ENCODE results near the gene TMEM63C. TPM values are rescaled to one million over a fixed set of nuclear protein-coding genes. Genes with fewer than 3 reads are reported as not detected.

The TMEM63C gene
- total RNA-seq, 1 donor from 2014 or later: 4.6 TPM

GRCh38 chr14:77265187-77265515 is 83.6 kb downstream of the TMEM63C start:
- no peak for DNase-seq (ENCODE audit: extremely low spot score, unreplicated experiment)
- Mint-ChIP-seq H3K27ac (no peak overlapping the region), H3K27me3 (peaks cover 54% of the 10 kb centered on the region), H3K36me3 (no peaks in the 10 kb centered on the region), H3K4me3 (no peak overlapping the region), H3K4me1 (ENCODE audit: unreplicated experiment) (no peaks in the 10 kb centered on the region), H3K9me3 (peaks cover 5% of the 10 kb centered on the region)
- TF ChIP-seq, protein P1, sequence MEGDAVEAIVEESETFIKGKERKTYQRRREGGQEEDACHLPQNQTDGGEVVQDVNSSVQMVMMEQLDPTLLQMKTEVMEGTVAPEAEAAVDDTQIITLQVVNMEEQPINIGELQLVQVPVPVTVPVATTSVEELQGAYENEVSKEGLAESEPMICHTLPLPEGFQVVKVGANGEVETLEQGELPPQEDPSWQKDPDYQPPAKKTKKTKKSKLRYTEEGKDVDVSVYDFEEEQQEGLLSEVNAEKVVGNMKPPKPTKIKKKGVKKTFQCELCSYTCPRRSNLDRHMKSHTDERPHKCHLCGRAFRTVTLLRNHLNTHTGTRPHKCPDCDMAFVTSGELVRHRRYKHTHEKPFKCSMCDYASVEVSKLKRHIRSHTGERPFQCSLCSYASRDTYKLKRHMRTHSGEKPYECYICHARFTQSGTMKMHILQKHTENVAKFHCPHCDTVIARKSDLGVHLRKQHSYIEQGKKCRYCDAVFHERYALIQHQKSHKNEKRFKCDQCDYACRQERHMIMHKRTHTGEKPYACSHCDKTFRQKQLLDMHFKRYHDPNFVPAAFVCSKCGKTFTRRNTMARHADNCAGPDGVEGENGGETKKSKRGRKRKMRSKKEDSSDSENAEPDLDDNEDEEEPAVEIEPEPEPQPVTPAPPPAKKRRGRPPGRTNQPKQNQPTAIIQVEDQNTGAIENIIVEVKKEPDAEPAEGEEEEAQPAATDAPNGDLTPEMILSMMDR (conservative IDR thresholded peaks at IDR 0.05): no peak

GRCh38 chr14:77265561-77266335 is 84.2 kb downstream of the TMEM63C start:
- no peak overlapping the region for H3K4me3 Mint-ChIP-seq
- no peaks in the 10 kb centered on the region for H3K36me3 Mint-ChIP-seq
- H3K4me1 Mint-ChIP-seq (ENCODE audit: unreplicated experiment): no peaks in the 10 kb centered on the region
- TF ChIP-seq, protein P1 (conservative IDR thresholded peaks at IDR 0.05): no peak
- no peak for DNase-seq (ENCODE audit: extremely low spot score, unreplicated experiment)
- peaks cover 5% of the 10 kb centered on the region for H3K9me3 Mint-ChIP-seq
- H3K27me3 Mint-ChIP-seq: peaks cover 56% of the 10 kb centered on the region
- H3K27ac Mint-ChIP-seq: no peak overlapping the region

- no peaks in the 10 kb centered on the region for H3K36me3 Mint-ChIP-seq
- H3K4me1 Mint-ChIP-seq (ENCODE audit: unreplicated experiment): no peaks in the 10 kb centered on the region
- no peak overlapping the region for H3K27ac Mint-ChIP-seq
- no peak for DNase-seq (ENCODE audit: extremely low spot score, unreplicated experiment)
- H3K4me3 Mint-ChIP-seq: no peak overlapping the region
- peaks cover 5% of the 10 kb centered on the region for H3K9me3 Mint-ChIP-seq
- H3K27me3 Mint-ChIP-seq: peaks cover 56% of the 10 kb centered on the region
- TF ChIP-seq, protein P1 (conservative IDR thresholded peaks at IDR 0.05): no peak
These were observed 84.7 kb downstream of the TMEM63C start for GRCh38 chr14:77266336-77266735.

- Mint-ChIP-seq H3K9me3 (peaks cover 5% of the 10 kb centered on the region), H3K27me3 (peaks cover 66% of the 10 kb centered on the region), H3K4me3 (no peak overlapping the region), H3K27ac (no peak overlapping the region), H3K36me3 (no peaks in the 10 kb centered on the region), H3K4me1 (ENCODE audit: unreplicated experiment) (no peaks in the 10 kb centered on the region)
- DNase-seq (ENCODE audit: extremely low spot score, unreplicated experiment): no peak
- TF ChIP-seq, protein P1 (conservative IDR thresholded peaks at IDR 0.05): no peak
These were observed 86.5 kb downstream of the TMEM63C start for GRCh38 chr14:77267937-77268699.

DNA sequence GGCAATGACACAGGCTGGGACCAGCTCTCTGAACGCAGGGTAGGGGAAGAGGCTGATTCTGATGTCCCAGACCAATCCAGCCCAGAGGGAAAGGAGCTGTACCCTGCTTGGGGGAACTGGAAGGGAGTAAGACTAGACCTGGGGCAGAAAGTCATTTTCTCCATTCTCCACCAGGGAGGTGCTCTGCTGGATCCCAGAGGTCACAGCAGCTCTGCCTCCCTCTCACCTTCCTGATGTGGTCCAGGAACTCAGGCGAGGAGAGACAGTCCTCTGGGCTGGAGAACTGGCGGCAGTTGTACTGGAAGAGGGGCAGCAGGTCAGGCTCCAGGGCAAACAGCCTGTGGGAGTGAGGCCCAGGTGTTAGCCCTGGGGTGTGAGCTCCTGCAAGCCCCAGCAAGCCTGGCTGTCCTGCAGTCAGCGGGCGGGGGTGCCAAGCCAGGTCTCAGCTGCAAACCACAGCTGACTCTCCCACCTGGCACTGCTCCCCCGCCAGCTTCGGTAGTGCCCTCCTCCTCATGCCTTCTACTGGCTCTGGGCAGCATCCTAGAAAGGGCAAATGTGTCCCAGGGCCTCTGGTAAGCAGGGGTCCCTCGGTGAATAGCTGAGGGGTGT is 87.5 kb downstream of the TMEM63C start:
- Mint-ChIP-seq H3K27me3 (peaks cover 64% of the 10 kb centered on the region), H3K36me3 (no peaks in the 10 kb centered on the region), H3K4me3 (peak overlapping the region; percentile 36), H3K4me1 (ENCODE audit: unreplicated experiment) (no peaks in the 10 kb centered on the region), H3K27ac (no peak overlapping the region), H3K9me3 (peaks cover 5% of the 10 kb centered on the region)
- TF ChIP-seq, protein P1 (conservative IDR thresholded peaks at IDR 0.05): no peak
- no peak for DNase-seq (ENCODE audit: extremely low spot score, unreplicated experiment)

Measured in type B pancreatic cell (in vitro differentiated cells).